Ishikawa (cell line): ENCODE data around the gene KCNAB1.

Source experiments
- CEBPB ChIP-seq: IDR thresholded peaks from 2 replicates; pipeline ENCODE4 v1.6.1; 2012
- CREB1 ChIP-seq: IDR thresholded peaks from 2 replicates; pipeline ENCODE4 v1.6.1; 2012; ENCODE audit warnings: low read depth
- EGR1 ChIP-seq: IDR thresholded peaks from 2 replicates; pipeline ENCODE4 v1.6.1; 2012
- EP300 ChIP-seq: IDR thresholded peaks from 2 replicates; pipeline ENCODE4 v1.6.1; 2012; ENCODE audit warnings: borderline replicate concordance
- FOXM1 ChIP-seq: IDR thresholded peaks from 2 replicates; pipeline ENCODE4 v1.6.1; 2012; ENCODE audit warnings: low read depth, borderline replicate concordance
- MAX ChIP-seq: IDR thresholded peaks from 2 replicates; pipeline ENCODE4 v1.6.1; 2012
- NFIC ChIP-seq: IDR thresholded peaks from 2 replicates; pipeline ENCODE4 v1.6.1; 2012
- RAD21 ChIP-seq: IDR thresholded peaks from 2 replicates; pipeline ENCODE4 v1.6.1; 2012; ENCODE audit warnings: low read depth
- REST ChIP-seq: IDR thresholded peaks from 2 replicates; pipeline ENCODE4 v1.6.1; 2012; ENCODE audit warnings: low read depth, mild to moderate bottlenecking
- TAF1 ChIP-seq: IDR thresholded peaks from 2 replicates; pipeline ENCODE4 v1.6.1; 2012; ENCODE audit warnings: low read depth, mild to moderate bottlenecking
- TCF12 ChIP-seq: IDR thresholded peaks from 2 replicates; pipeline ENCODE4 v1.6.1; 2012; ENCODE audit warnings: low read depth
- TEAD4 ChIP-seq: IDR thresholded peaks from 2 replicates; pipeline ENCODE4 v1.6.1; 2012
- USF1 ChIP-seq: IDR thresholded peaks from 2 replicates; pipeline ENCODE4 v1.6.1; 2012
- YY1 ChIP-seq: IDR thresholded peaks from 2 replicates; pipeline ENCODE4 v1.6.1; 2012; ENCODE audit warnings: low read depth
- ZBTB7A ChIP-seq: IDR thresholded peaks from 2 replicates; pipeline ENCODE4 v1.6.1; 2012; ENCODE audit warnings: low read depth

KCNAB1 gene

GRCh38 chr3:156098437-156099035 lies 21.8 kb upstream of the KCNAB1 start:
- no peak for TF ChIP-seq REST
- no peak for TF ChIP-seq MAX
- TF ChIP-seq EGR1, result no peak
- no peak for TF ChIP-seq ZBTB7A

GRCh38 chr3:156102267-156102931 lies 18.0 kb upstream of the KCNAB1 start:
- no peak for TF ChIP-seq NFIC
- TF ChIP-seq CREB1, result no peak
- no peak for TF ChIP-seq TEAD4
- no peak for TF ChIP-seq FOXM1
- no peak for TF ChIP-seq EGR1
- TF ChIP-seq TAF1, result no peak
- no peak for TF ChIP-seq EP300
- TF ChIP-seq RAD21, result no peak
- no peak for TF ChIP-seq TCF12
- TF ChIP-seq MAX, result no peak
- TF ChIP-seq YY1, result no peak
- TF ChIP-seq ZBTB7A, result no peak
- TF ChIP-seq REST, result no peak
- TF ChIP-seq CEBPB, result no peak
- no peak for TF ChIP-seq USF1

GRCh38 chr3:156106721-156107373 lies 13.5 kb upstream of the KCNAB1 start:
- TF ChIP-seq CREB1 (no peak), ZBTB7A (no peak)

GRCh38 chr3:156107504-156107903 lies 12.9 kb upstream of the KCNAB1 start:
- TF ChIP-seq FOXM1, result no peak
- no peak for TF ChIP-seq RAD21
- TF ChIP-seq TAF1, result no peak

GRCh38 chr3:156108616-156109015 lies 11.8 kb upstream of the KCNAB1 start:
- TF ChIP-seq ZBTB7A, result no peak
- no peak for TF ChIP-seq REST
- no peak for TF ChIP-seq TCF12
- TF ChIP-seq YY1, result no peak
- TF ChIP-seq CREB1, result no peak
- no peak for TF ChIP-seq USF1
- no peak for TF ChIP-seq TAF1
- no peak for TF ChIP-seq FOXM1
- TF ChIP-seq CEBPB, result no peak
- TF ChIP-seq RAD21, result no peak
- TF ChIP-seq MAX, result no peak
- TF ChIP-seq EGR1, result no peak
- TF ChIP-seq EP300, result no peak
- no peak for TF ChIP-seq NFIC
- no peak for TF ChIP-seq TEAD4
